ENCODE measurements around the gene SIRT7.

GRCh38 chr17:81957691-81958432 lies 39.9 kb upstream of the SIRT7 start:
- no peak for TF ChIP-seq CTCF (conservative IDR thresholded peaks at IDR 0.05 in 1 of 2, IDR thresholded peaks at IDR 0.05 in 1 of 2; ENCODE audit: extremely low read depth in 1 of 2, insufficient read depth in 1 of 2, low read depth in 1 of 2, low read length in 2 of 2)
- no peak for TF ChIP-seq EZH2 (IDR thresholded peaks at IDR 0.05; ENCODE audit: borderline replicate concordance, low read length)

Measured in mammary epithelial cell (primary cell).